ENCODE measurements around the gene CMKLR1.

GRCh38 chr12:108282676-108283075 is 56.4 kb downstream of the CMKLR1 start:
- TF ChIP-seq CTCF (IDR thresholded peaks at IDR 0.05; ENCODE audit: borderline replicate concordance, extremely low read depth, low read length, poor library complexity, severe bottlenecking) (no peak), EZH2 (IDR thresholded peaks at IDR 0.05; ENCODE audit: borderline replicate concordance, low read depth, low read length, severe bottlenecking) (no peak)

Data from DND-41 (cell line).